NT2/D1 (cell line): ENCODE results near the gene IRX1.

Source experiments
- DNase-seq: peaks from one replicate; pipeline ENCODE4 v3.0.0-alpha.2; 2011; ENCODE audit warnings: low read depth, low spot score
- H3K27me3 ChIP-seq: 2 replicates; pipeline ENCODE4 v1.6.0; 2011; ENCODE audit warnings: mild to moderate bottlenecking; ENCODE audit not compliant: insufficient read length, insufficient read depth
- H3K36me3 ChIP-seq: 2 replicates; pipeline ENCODE4 v1.6.1; 2011; ENCODE audit warnings: mild to moderate bottlenecking, low read length, mixed read lengths; ENCODE audit not compliant: insufficient read depth, insufficient read length
- H3K4me1 ChIP-seq: 2 replicates; pipeline ENCODE4 v1.5.1; 2011; ENCODE audit not compliant: insufficient read depth, insufficient read length
- H3K4me3 ChIP-seq: 2 replicates; pipeline ENCODE4 v1.5.1; 2011; ENCODE audit warnings: low read depth; ENCODE audit not compliant: insufficient read length
- H3K9ac ChIP-seq: 2 replicates; pipeline ENCODE4 v1.6.0; 2011; ENCODE audit warnings: low read depth; ENCODE audit not compliant: insufficient read length
- H3K9me3 ChIP-seq: 2 replicates; pipeline ENCODE4 v1.5.1; 2011; ENCODE audit warnings: mild to moderate bottlenecking, low read length; ENCODE audit not compliant: insufficient read depth
- SUZ12 ChIP-seq: IDR thresholded peaks from 2 replicates; pipeline ENCODE4 v1.6.1; 2011; ENCODE audit not compliant: insufficient read length, insufficient read depth; ENCODE audit errors: extremely low read depth
- YY1 ChIP-seq: IDR thresholded peaks from 2 replicates; pipeline ENCODE4 v1.6.1; 2011; ENCODE audit not compliant: insufficient read length, insufficient read depth
- ZNF274 ChIP-seq: IDR thresholded peaks from 2 replicates; pipeline ENCODE4 v1.6.1; 2011; ENCODE audit warnings: mild to moderate bottlenecking, low read depth, low read length

Gene IRX1

GRCh38 chr5:3613726-3614125 is 18.1 kb downstream of the IRX1 start:
- DNase-seq: no peak
- no peak for TF ChIP-seq SUZ12
- no peak for TF ChIP-seq YY1
- Histone ChIP-seq H3K4me1 (no peaks in the 10 kb centered on the region), H3K4me3 (no peak overlapping the region), H3K36me3 (no peaks in the 10 kb centered on the region), H3K9me3 (no peaks in the 10 kb centered on the region), H3K27me3 (no peaks in the 10 kb centered on the region), H3K9ac (no peak overlapping the region)

DNA sequence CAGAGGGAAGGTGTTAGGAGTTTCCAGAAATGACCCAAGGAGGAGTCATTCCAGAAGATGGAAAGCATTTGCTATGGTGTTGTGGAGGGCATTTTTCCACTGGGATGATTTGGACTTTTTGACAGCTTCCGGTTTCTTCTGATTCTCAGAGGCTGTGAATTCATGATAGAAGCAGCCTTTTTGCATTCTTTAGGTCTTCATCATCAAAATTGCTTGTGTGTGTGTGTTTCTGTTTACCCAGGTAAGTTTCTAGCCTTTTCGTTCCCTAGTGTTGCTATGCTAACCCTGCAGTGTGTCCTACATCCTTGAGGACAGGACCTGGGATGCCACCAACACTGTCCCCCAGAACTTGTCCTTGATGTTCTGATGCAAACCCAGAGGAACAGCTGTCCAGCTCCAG is 19.6 kb downstream of the IRX1 start:
- Histone ChIP-seq H3K9ac (no peak overlapping the region), H3K36me3 (no peaks in the 10 kb centered on the region), H3K9me3 (no peaks in the 10 kb centered on the region), H3K4me1 (no peaks in the 10 kb centered on the region), H3K4me3 (no peak overlapping the region), H3K27me3 (no peaks in the 10 kb centered on the region)
- TF ChIP-seq YY1 (no peak), SUZ12 (no peak), ZNF274 (no peak)
- DNase-seq: no peak

DNA sequence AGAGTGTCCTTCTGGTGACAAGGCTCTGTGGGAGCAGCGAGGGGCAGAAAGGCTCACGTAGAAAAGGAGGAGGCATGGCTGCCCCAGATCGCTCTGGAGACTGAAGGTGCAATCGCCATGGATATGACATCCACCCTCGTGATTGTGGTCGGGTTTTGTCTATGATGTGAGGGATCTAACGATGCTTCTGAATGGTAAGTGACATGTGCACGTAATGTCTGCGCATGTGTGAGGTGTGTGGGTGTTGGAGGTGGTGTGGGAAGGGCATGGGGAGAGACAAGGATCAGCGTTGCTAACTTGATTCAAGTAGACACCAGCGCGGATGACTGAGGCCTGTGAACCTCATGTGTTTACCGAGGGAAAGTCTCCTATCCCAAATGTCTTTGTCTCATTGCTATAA is 20.2 kb downstream of the IRX1 start:
- H3K9ac ChIP-seq: no peak overlapping the region
- DNase-seq: no peak
- no peaks in the 10 kb centered on the region for H3K4me1 ChIP-seq
- H3K27me3 ChIP-seq: no peaks in the 10 kb centered on the region
- TF ChIP-seq ZNF274: no peak
- no peak for TF ChIP-seq YY1
- TF ChIP-seq SUZ12: no peak
- H3K4me3 ChIP-seq: no peak overlapping the region
- no peaks in the 10 kb centered on the region for H3K36me3 ChIP-seq
- no peaks in the 10 kb centered on the region for H3K9me3 ChIP-seq

- Histone ChIP-seq H3K9me3 (no peaks in the 10 kb centered on the region), H3K36me3 (no peaks in the 10 kb centered on the region), H3K27me3 (no peaks in the 10 kb centered on the region), H3K9ac (no peak overlapping the region), H3K4me1 (no peaks in the 10 kb centered on the region), H3K4me3 (no peak overlapping the region)
- DNase-seq: no peak
- TF ChIP-seq YY1: no peak
- TF ChIP-seq SUZ12: no peak
- TF ChIP-seq ZNF274: no peak
Observed at GRCh38 chr5:3619579-3619978, 23.9 kb downstream of the IRX1 start.

- no peak overlapping the region for H3K4me3 ChIP-seq
- no peak for DNase-seq
- no peaks in the 10 kb centered on the region for H3K36me3 ChIP-seq
- TF ChIP-seq SUZ12 (no peak), YY1 (no peak)
- no peak overlapping the region for H3K9ac ChIP-seq
- H3K4me1 ChIP-seq: no peaks in the 10 kb centered on the region
- no peaks in the 10 kb centered on the region for H3K9me3 ChIP-seq
- H3K27me3 ChIP-seq: no peaks in the 10 kb centered on the region
Observed at GRCh38 chr5:3622961-3623360, 27.3 kb downstream of the IRX1 start.

- Histone ChIP-seq H3K27me3 (no peaks in the 10 kb centered on the region), H3K9ac (no peak overlapping the region), H3K4me3 (no peak overlapping the region), H3K9me3 (no peaks in the 10 kb centered on the region), H3K36me3 (no peaks in the 10 kb centered on the region), H3K4me1 (no peaks in the 10 kb centered on the region)
- DNase-seq: no peak
- TF ChIP-seq SUZ12 (no peak), ZNF274 (no peak), YY1 (no peak)
Observed at GRCh38 chr5:3625626-3626025, 30.0 kb downstream of the IRX1 start.

GRCh38 chr5:3634061-3634460 is 38.4 kb downstream of the IRX1 start:
- H3K27me3 ChIP-seq: no peaks in the 10 kb centered on the region
- H3K36me3 ChIP-seq: no peaks in the 10 kb centered on the region
- H3K4me1 ChIP-seq: no peaks in the 10 kb centered on the region
- H3K9me3 ChIP-seq: no peaks in the 10 kb centered on the region
- no peak overlapping the region for H3K9ac ChIP-seq
- no peak overlapping the region for H3K4me3 ChIP-seq
- no peak for DNase-seq
- TF ChIP-seq SUZ12: no peak
- TF ChIP-seq ZNF274: no peak
- no peak for TF ChIP-seq YY1

DNA sequence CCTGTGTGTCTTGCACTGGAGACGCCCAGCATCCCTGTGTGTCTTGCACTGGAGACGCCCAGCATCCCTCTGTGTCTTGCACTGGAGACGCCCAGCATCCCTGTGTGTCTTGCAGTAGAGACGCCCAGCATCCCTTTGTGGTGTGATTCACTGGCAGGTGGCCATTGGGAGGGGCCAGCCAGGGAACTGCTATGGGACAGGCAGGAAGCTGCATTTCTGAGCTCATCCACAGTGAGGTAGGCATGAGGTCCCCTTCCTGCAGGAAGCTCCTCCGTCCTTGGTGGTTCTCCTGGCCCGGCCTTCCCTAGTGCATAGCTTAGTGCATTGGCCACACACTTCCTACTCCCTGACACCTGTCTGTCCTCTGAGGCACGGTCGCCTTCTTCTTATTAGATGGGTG is 43.5 kb downstream of the IRX1 start:
- no peak for DNase-seq
- TF ChIP-seq SUZ12 (no peak), YY1 (no peak), ZNF274 (no peak)
- H3K9ac ChIP-seq: no peak overlapping the region
- H3K27me3 ChIP-seq: no peaks in the 10 kb centered on the region
- no peaks in the 10 kb centered on the region for H3K9me3 ChIP-seq
- H3K4me1 ChIP-seq: no peaks in the 10 kb centered on the region
- no peaks in the 10 kb centered on the region for H3K36me3 ChIP-seq
- no peak overlapping the region for H3K4me3 ChIP-seq
